ENCODE data around the gene NCF4.

Gene NCF4

GRCh38 chr22:36916034-36916433, 55.2 kb downstream of the NCF4 start:
- no peak for TF ChIP-seq CTCF (IDR thresholded peaks at IDR 0.05)
- peak overlapping the region; percentile 70 to 81 for H3K4me3 ChIP-seq (ENCODE audit: low read depth in 1 of 2, low read length in 1 of 2)
- H3K9me3 ChIP-seq = no peaks in the 10 kb centered on the region
- no peaks in the 10 kb centered on the region for H3K27me3 ChIP-seq
- peaks cover 74 to 87% of the 10 kb centered on the region in 2 experiments for H3K4me1 ChIP-seq (ENCODE audit: control insufficient read depth in 1 of 2, insufficient read depth in 1 of 2, low read depth in 1 of 2, low read length in 1 of 2)
- H3K36me3 ChIP-seq = peaks cover 24% of the 10 kb centered on the region
- H3K27ac ChIP-seq = peak overlapping the region; percentile 94

- Histone ChIP-seq H3K9me3 (no peaks in the 10 kb centered on the region), H3K27ac (peak overlapping the region; percentile 82), H3K27me3 (no peaks in the 10 kb centered on the region), H3K36me3 (peaks cover 47% of the 10 kb centered on the region), H3K4me1 (ENCODE audit: control insufficient read depth in 1 of 2, insufficient read depth in 1 of 2, low read depth in 1 of 2, low read length in 1 of 2) (peaks cover 80 to 93% of the 10 kb centered on the region in 2 experiments), H3K4me3 (ENCODE audit: low read depth in 1 of 2, low read length in 1 of 2) (peak overlapping the region in 1 of 2 experiments; percentile 34)
- no peak for TF ChIP-seq CTCF (IDR thresholded peaks at IDR 0.05)
These were observed 57.9 kb downstream of the NCF4 start for GRCh38 chr22:36918586-36919284.

- no peaks in the 10 kb centered on the region for H3K9me3 ChIP-seq
- H3K36me3 ChIP-seq = peaks cover 73% of the 10 kb centered on the region
- TF ChIP-seq CTCF (IDR thresholded peaks at IDR 0.05) = no peak
- H3K4me3 ChIP-seq (ENCODE audit: low read depth in 1 of 2, low read length in 1 of 2) = peak overlapping the region; percentile 54 to 55
- H3K27me3 ChIP-seq = no peaks in the 10 kb centered on the region
- peak overlapping the region; percentile 82 for H3K27ac ChIP-seq
- peaks cover 78 to 98% of the 10 kb centered on the region in 2 experiments for H3K4me1 ChIP-seq (ENCODE audit: control insufficient read depth in 1 of 2, insufficient read depth in 1 of 2, low read depth in 1 of 2, low read length in 1 of 2)
These were observed 60.7 kb downstream of the NCF4 start for GRCh38 chr22:36921309-36922104.

GRCh38 chr22:36922105-36922608, 61.4 kb downstream of the NCF4 start:
- peaks cover 75% of the 10 kb centered on the region for H3K36me3 ChIP-seq
- H3K9me3 ChIP-seq = no peaks in the 10 kb centered on the region
- peaks cover 71 to 92% of the 10 kb centered on the region in 2 experiments for H3K4me1 ChIP-seq (ENCODE audit: control insufficient read depth in 1 of 2, insufficient read depth in 1 of 2, low read depth in 1 of 2, low read length in 1 of 2)
- TF ChIP-seq CTCF (IDR thresholded peaks at IDR 0.05) = no peak
- H3K27me3 ChIP-seq = no peaks in the 10 kb centered on the region
- peak overlapping the region; percentile 82 for H3K27ac ChIP-seq
- H3K4me3 ChIP-seq (ENCODE audit: low read depth in 1 of 2, low read length in 1 of 2) = peak overlapping the region; percentile 54 to 55

- peak overlapping the region; percentile 82 for H3K27ac ChIP-seq
- no peaks in the 10 kb centered on the region for H3K27me3 ChIP-seq
- TF ChIP-seq CTCF (IDR thresholded peaks at IDR 0.05) = no peak
- H3K4me1 ChIP-seq (ENCODE audit: control insufficient read depth in 1 of 2, insufficient read depth in 1 of 2, low read depth in 1 of 2, low read length in 1 of 2) = peaks cover 66 to 87% of the 10 kb centered on the region in 2 experiments
- H3K36me3 ChIP-seq = peaks cover 80% of the 10 kb centered on the region
- H3K9me3 ChIP-seq = no peaks in the 10 kb centered on the region
- peak overlapping the region; percentile 54 to 55 for H3K4me3 ChIP-seq (ENCODE audit: low read depth in 1 of 2, low read length in 1 of 2)
These were observed 61.9 kb downstream of the NCF4 start for GRCh38 chr22:36922711-36923110.

Data from neutrophil (primary cell).